Transverse colon (tissue), 4 donors: ENCODE results near the gene CARHSP1. TPM values are rescaled to one million over a fixed set of nuclear protein-coding genes. Genes with fewer than 3 reads are reported as not detected.

Source experiments
- DNase-seq: peaks from one replicate; pipeline ENCODE4 v3.0.0-alpha.2; 2019
- H3K27ac ChIP-seq, 4 donors: fragments of 200-600 bp; sonication (generic); 2 replicates each; pipeline ENCODE4 v1.5.1; 2016 to 2018; ENCODE audit warnings: inconsistent platforms in 4 of 4
- H3K27me3 ChIP-seq: fragments of 200-600 bp; sonication (generic); 2 replicates; pipeline ENCODE4 v1.5.1; 2017; ENCODE audit warnings: inconsistent platforms
- H3K36me3 ChIP-seq, 4 donors: fragments of 200-600 bp; sonication (generic); 2 replicates each; pipeline ENCODE4 v1.5.1; 2017 to 2019; ENCODE audit warnings: inconsistent platforms in 4 of 4
- H3K4me1 ChIP-seq, 4 donors: fragments of 200-600 bp; sonication (generic); 2 replicates each; pipeline ENCODE4 v1.5.1; 2017 to 2020; ENCODE audit warnings: inconsistent platforms in 4 of 4
- H3K4me3 ChIP-seq, 4 donors: fragments of 200-600 bp; sonication (generic); 1 replicate in 1 of 4; 2 replicates in 3 of 4; pipeline versions ENCODE4 v1.5.1 to v1.6.1; 2017 to 2019; ENCODE audit warnings: inconsistent platforms in 4 of 4
- H3K9me3 ChIP-seq, 2 donors: fragments of 200-600 bp; sonication (generic); 2 replicates each; pipeline ENCODE4 v1.5.1; 2017 to 2019; ENCODE audit warnings: inconsistent platforms in 2 of 2
- CTCF ChIP-seq, 5 experiments: fragments of 200-600 bp in 3 of 5; fragments of 450-650 bp in 2 of 5; sonication (generic) in 3 of 5; IDR thresholded peaks; 1 replicate in 2 of 5; 2 replicates in 3 of 5; pipeline ENCODE4 v1.5.1; 2016 to 2017; ENCODE audit warnings: antibody characterized with exemption in 5 of 5, inconsistent platforms in 3 of 5, mild to moderate bottlenecking in 2 of 5, moderate library complexity in 1 of 5
- EP300 ChIP-seq: sonication (generic); formaldehyde crosslinking; IDR thresholded peaks from one replicate; pipeline ENCODE4 v1.6.1; 2017; ENCODE audit warnings: antibody characterized with exemption, low read depth
- POLR2A ChIP-seq: fragments of 450-650 bp; IDR thresholded peaks from one replicate; pipeline ENCODE4 v1.6.1; 2016; ENCODE audit warnings: antibody characterized with exemption, mild to moderate bottlenecking, moderate library complexity
- POLR2AphosphoS5 ChIP-seq, 3 donors: sonication (generic); formaldehyde crosslinking; IDR thresholded peaks; one replicate each; pipeline ENCODE4 v1.6.1; 2016; ENCODE audit warnings: antibody characterized with exemption in 3 of 3
- WGBS, 2 donors: methylation state at CpG; one replicate each; pipeline ENCODE4 v1.1.5; 2018; ENCODE audit warnings: low coverage in 1 of 2; 5-methylcytosine and 5-hydroxymethylcytosine counted together
- in situ Hi-C, 4 donors: fragments of 200-750 bp; cut with MboI; loops; one replicate each; pipeline versions ENCODE4 v1.15.0 to v1.15.1; 2017; ENCODE audit warnings: low sequenced_read_pairs in 3 of 4, low pct_ligation_motif_present in 1 of 4, low pct_unique_long_range_greater_than_20kb in 1 of 4
- intact Hi-C: fragments of 100-400 bp; cut with DNase I; formaldehyde crosslinking; loops from one replicate; pipeline ENCODE4 v1.15.1; 2023; ENCODE audit warnings: low total_unique reads
- total RNA-seq, 4 donors: library from RNA; depleted of rRNA; stranded (reverse); fragments of >200 nt; gene quantifications; one replicate each; pipeline ENCODE4 v1.1.0, GENCODE V29; 2016

Gene CARHSP1
- total RNA-seq, 4 donors from 2014 or later, result 11.6 to 61.7 (median 39.6) TPM

- intact Hi-C loops, result no loop called here
- H3K36me3 ChIP-seq, result peaks cover 0 to 96% (median 47%) of the 10 kb centered on the region in 4 donors
- WGBS, 2 donors, result 90 to 92% methylated on average over 2 to 11 of the region's 11 CpGs
These were observed 60.0 kb downstream of the CARHSP1 start for GRCh38 chr16:8808613-8809353.

GRCh38 chr16:8808009-8808408, 60.8 kb downstream of the CARHSP1 start:
- in situ Hi-C loops (loop anchor here in 1 of 4 donors (10.0 kb wide), 1 partner anchor 67 kb away; no protein-coding TSS in a partner anchor), intact Hi-C loops (no loop called here)
- Histone ChIP-seq H3K9me3 (no peaks in the 10 kb centered on the region), H3K27me3 (no peaks in the 10 kb centered on the region), H3K4me3 (no peak overlapping the region), H3K27ac (no peak overlapping the region), H3K4me1 (no peaks in the 10 kb centered on the region), H3K36me3 (peaks cover 0 to 97% (median 47%) of the 10 kb centered on the region in 4 donors)
- DNase-seq, result no peak
- WGBS, 2 donors, result 93 to 94% methylated on average over 3 of the region's 3 CpGs
- TF ChIP-seq EP300 (no peak), POLR2A (no peak), CTCF (IDR thresholded peaks at IDR 0.05) (no peak), POLR2AphosphoS5 (IDR thresholded peaks at IDR 0.05) (no peak)

More at GRCh38 chr16:8808613-8809353, 60.0 kb downstream of the CARHSP1 start:
- no peak overlapping the region for H3K4me3 ChIP-seq
- H3K27ac ChIP-seq, result no peak overlapping the region
- no peak for DNase-seq
- in situ Hi-C loops, result loop anchor here in 1 of 4 donors (10.0 kb wide), 1 partner anchor 66 kb away; no protein-coding TSS in a partner anchor
- H3K27me3 ChIP-seq, result no peaks in the 10 kb centered on the region
- no peaks in the 10 kb centered on the region for H3K9me3 ChIP-seq
- H3K4me1 ChIP-seq, result no peaks in the 10 kb centered on the region
- TF ChIP-seq POLR2AphosphoS5 (IDR thresholded peaks at IDR 0.05), result no peak
- no peak for TF ChIP-seq POLR2A
- TF ChIP-seq EP300, result no peak
- no peak for TF ChIP-seq CTCF (IDR thresholded peaks at IDR 0.05)

GRCh38 chr16:8807189-8807588, 61.6 kb downstream of the CARHSP1 start:
- in situ Hi-C loops, result loop anchor here in 1 of 4 donors (10.0 kb wide), 1 partner anchor 68 kb away; no protein-coding TSS in a partner anchor

More at GRCh38 chr16:8807189-8807588, 61.6 kb downstream of the CARHSP1 start:
- H3K27ac ChIP-seq, result no peak overlapping the region
- WGBS, 2 donors, result 96 to 100% methylated on average over 1 to 5 of the region's 5 CpGs
- no peaks in the 10 kb centered on the region for H3K27me3 ChIP-seq
- H3K9me3 ChIP-seq, result no peaks in the 10 kb centered on the region
- TF ChIP-seq POLR2AphosphoS5 (IDR thresholded peaks at IDR 0.05), result no peak
- no peak for TF ChIP-seq CTCF (IDR thresholded peaks at IDR 0.05)
- no peak for TF ChIP-seq POLR2A
- no peak for TF ChIP-seq EP300
- no peak overlapping the region for H3K4me3 ChIP-seq
- DNase-seq, result no peak
- H3K4me1 ChIP-seq, result peaks cover 0 to under 1% (median 0%) of the 10 kb centered on the region in 4 donors
- peaks cover 0 to 97% (median 45%) of the 10 kb centered on the region in 4 donors for H3K36me3 ChIP-seq
- intact Hi-C loops, result no loop called here
